ENCODE measurements around the gene MORN4.

- TF ChIP-seq CTCF (IDR thresholded peaks at IDR 0.05) (no peak), POLR2A (IDR thresholded peaks at IDR 0.05; ENCODE audit: low read depth) (no peak)
Observed at GRCh38 chr10:97590748-97591495, 42.4 kb downstream of the MORN4 start.
